Thyroid gland (tissue), 4 donors: Measurements from ENCODE around the gene GRIK4. TPM values are rescaled to one million over a fixed set of nuclear protein-coding genes. Genes with fewer than 3 reads are reported as not detected.

Source experiments
- DNase-seq, 2 donors: peaks; one replicate each; pipeline ENCODE4 v3.0.0-alpha.2; 2019
- H3K27ac ChIP-seq, 3 donors: fragments of 200-600 bp; sonication (generic); 1 replicate in 2 of 3; 2 replicates in 1 of 3; pipeline ENCODE4 v1.5.1; 2016 to 2019; ENCODE audit warnings: mild to moderate bottlenecking in 1 of 3, moderate library complexity in 1 of 3
- H3K27me3 ChIP-seq: fragments of 200-600 bp; sonication (generic); one replicate; pipeline ENCODE4 v1.5.1; 2019
- H3K36me3 ChIP-seq, 2 donors: fragments of 200-600 bp; sonication (generic); one replicate each; pipeline ENCODE4 v1.5.1; 2016 to 2019
- H3K4me1 ChIP-seq, 2 donors: fragments of 200-600 bp; sonication (generic); one replicate each; pipeline ENCODE4 v1.5.1; 2017 to 2019
- H3K4me3 ChIP-seq, 3 donors: fragments of 200-600 bp; sonication (generic); replicated peaks in 1 of 3; 1 replicate in 2 of 3; 2 replicates in 1 of 3; pipeline ENCODE4 v1.5.1; 2016; ENCODE audit warnings: mild to moderate bottlenecking in 1 of 3
- H3K9me3 ChIP-seq: fragments of 200-600 bp; sonication (generic); one replicate; pipeline ENCODE4 v1.5.1; 2017
- CTCF ChIP-seq, 6 experiments: fragments of 200-600 bp in 3 of 6; fragments of 450-650 bp in 3 of 6; sonication (generic) in 3 of 6; IDR thresholded peaks; one replicate each; pipeline ENCODE4 v1.5.1; 2016 to 2019; ENCODE audit warnings: antibody characterized with exemption in 6 of 6, mild to moderate bottlenecking in 2 of 6, inconsistent platforms in 1 of 6, moderate library complexity in 1 of 6
- POLR2A ChIP-seq, 2 donors: fragments of 450-650 bp; IDR thresholded peaks; one replicate each; pipeline ENCODE4 v1.6.1; 2017; ENCODE audit warnings: antibody characterized with exemption in 2 of 2, mild to moderate bottlenecking in 2 of 2, moderate library complexity in 1 of 2
- WGBS, 2 donors: methylation state at CpG; one replicate each; pipeline ENCODE4 v1.1.5; 2017; 5-methylcytosine and 5-hydroxymethylcytosine counted together
- intact Hi-C: fragments of 100-400 bp; cut with DNase I; formaldehyde crosslinking; loops from one replicate; pipeline ENCODE4 v1.15.1; 2023
- total RNA-seq, 4 donors: library from RNA; depleted of rRNA; stranded (reverse); fragments of >200 nt; gene quantifications; one replicate each; pipeline ENCODE4 v1.2.3, GENCODE V29; 2016

The GRIK4 gene
- total RNA-seq, 4 donors from 2014 or later, result 0.54 to 3.7 (median 0.99) TPM

DNA sequence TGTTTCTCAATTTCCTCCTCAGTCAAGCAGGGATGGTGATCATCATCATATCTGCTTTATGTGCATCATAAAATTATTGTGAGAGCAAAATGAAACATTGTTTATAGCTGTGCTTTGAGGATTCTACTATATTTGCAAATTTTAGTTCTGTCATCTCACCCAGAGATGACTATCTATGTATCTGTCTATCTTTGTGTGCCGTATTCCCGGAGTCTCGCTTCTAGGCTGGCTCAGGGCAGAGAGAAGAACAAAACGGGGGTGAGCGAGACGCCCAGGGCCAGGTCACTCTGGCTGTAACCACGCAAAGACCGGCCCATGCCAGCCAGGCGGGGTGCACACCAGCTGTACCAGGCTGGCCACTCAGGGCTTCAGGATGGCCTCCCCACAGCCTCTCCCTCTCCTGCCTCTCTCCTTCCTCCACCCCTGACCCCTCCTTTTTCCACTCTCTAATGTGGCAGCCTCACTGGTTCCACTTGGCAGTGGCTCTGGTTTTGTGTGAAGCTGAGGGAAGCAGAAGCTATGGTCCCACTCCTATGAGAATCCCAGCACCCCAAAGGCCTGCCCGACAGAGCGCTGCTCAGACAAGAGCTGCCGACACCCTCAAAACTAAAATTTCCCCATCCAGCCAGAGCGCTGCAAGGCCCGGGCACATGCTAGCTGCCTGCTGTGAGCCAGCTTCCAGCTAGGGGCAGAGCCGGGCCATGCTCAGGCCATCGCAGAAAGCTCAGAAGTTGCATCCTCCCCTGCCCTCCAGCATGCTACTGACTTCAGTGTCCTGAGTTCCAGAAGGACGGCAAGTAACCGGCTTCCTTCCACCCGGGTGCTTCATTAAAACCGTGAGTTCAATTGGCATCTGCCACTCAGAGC is 372.8 kb downstream of the GRIK4 start:
- H3K36me3 ChIP-seq, result no peaks in the 10 kb centered on the region
- H3K27me3 ChIP-seq, result no peaks in the 10 kb centered on the region
- intact Hi-C loops, result no loop called here
- H3K4me3 ChIP-seq, result no peak overlapping the region
- WGBS, 2 donors, result 85 to 91% methylated on average over 19 to 20 of the region's 20 CpGs
- peak; percentile 3 to 15 for DNase-seq
- H3K27ac ChIP-seq, result peak overlapping the region in 1 of 3 donors; percentile 43
- peaks cover 0 to 13% of the 10 kb centered on the region in 2 donors for H3K4me1 ChIP-seq
- H3K9me3 ChIP-seq, result no peaks in the 10 kb centered on the region
- TF ChIP-seq CTCF (IDR thresholded peaks at IDR 0.05), result no peak
- TF ChIP-seq POLR2A (IDR thresholded peaks at IDR 0.05), result no peak

DNA sequence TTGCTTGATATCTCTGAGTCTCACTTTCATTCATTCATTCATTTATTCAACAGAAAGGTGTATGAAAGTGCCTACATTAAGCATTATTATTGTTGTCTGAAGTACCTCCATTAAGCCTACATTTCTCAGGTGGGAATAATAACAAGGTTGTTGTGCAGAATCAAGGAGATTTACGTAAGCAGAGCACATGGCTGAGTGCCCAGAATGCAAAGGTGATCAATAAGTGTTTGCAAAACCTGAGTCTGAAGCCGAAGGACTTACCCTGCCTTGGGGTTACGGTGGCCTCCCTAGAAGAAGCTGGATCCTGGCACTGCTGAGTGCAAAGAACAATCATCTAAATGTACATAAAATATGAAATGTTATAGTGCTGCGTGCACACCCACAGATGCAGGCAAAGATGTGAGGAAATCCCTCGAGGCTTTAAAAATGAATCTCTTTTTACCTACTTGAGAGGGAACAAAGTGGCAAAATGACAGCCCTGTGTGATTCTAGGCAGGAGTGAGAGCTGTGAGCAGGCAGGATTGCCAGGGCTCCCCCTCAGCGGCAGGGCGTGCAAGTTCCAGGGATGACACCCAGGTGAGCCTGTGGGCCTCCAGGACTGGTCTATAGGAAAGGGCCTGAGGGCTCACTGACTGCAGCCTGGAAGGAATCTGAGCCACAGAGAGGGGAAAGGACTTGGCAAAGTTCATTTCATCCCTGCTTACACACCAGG is 379.2 kb downstream of the GRIK4 start:
- Histone ChIP-seq H3K4me3 (no peak overlapping the region), H3K27me3 (no peaks in the 10 kb centered on the region), H3K36me3 (no peaks in the 10 kb centered on the region), H3K4me1 (no peaks in the 10 kb centered on the region), H3K9me3 (no peaks in the 10 kb centered on the region), H3K27ac (no peak overlapping the region)
- TF ChIP-seq POLR2A (IDR thresholded peaks at IDR 0.05) (no peak), CTCF (IDR thresholded peaks at IDR 0.05) (no peak)
- 74 to 80% methylated on average over 7 of the region's 7 CpGs for WGBS, 2 donors
- intact Hi-C loops, result no loop called here
- no peak for DNase-seq

- WGBS, 2 donors, result 85 to 89% methylated on average over 9 of the region's 9 CpGs
- H3K36me3 ChIP-seq, result no peaks in the 10 kb centered on the region
- DNase-seq, result no peak
- H3K9me3 ChIP-seq, result no peaks in the 10 kb centered on the region
- H3K4me3 ChIP-seq, result no peak overlapping the region
- TF ChIP-seq CTCF (IDR thresholded peaks at IDR 0.05) (no peak), POLR2A (IDR thresholded peaks at IDR 0.05) (no peak)
- no peak overlapping the region for H3K27ac ChIP-seq
- no peaks in the 10 kb centered on the region for H3K27me3 ChIP-seq
- intact Hi-C loops, result no loop called here
- no peaks in the 10 kb centered on the region for H3K4me1 ChIP-seq
Observed at GRCh38 chr11:120893440-120894201, 382.1 kb downstream of the GRIK4 start.

DNA sequence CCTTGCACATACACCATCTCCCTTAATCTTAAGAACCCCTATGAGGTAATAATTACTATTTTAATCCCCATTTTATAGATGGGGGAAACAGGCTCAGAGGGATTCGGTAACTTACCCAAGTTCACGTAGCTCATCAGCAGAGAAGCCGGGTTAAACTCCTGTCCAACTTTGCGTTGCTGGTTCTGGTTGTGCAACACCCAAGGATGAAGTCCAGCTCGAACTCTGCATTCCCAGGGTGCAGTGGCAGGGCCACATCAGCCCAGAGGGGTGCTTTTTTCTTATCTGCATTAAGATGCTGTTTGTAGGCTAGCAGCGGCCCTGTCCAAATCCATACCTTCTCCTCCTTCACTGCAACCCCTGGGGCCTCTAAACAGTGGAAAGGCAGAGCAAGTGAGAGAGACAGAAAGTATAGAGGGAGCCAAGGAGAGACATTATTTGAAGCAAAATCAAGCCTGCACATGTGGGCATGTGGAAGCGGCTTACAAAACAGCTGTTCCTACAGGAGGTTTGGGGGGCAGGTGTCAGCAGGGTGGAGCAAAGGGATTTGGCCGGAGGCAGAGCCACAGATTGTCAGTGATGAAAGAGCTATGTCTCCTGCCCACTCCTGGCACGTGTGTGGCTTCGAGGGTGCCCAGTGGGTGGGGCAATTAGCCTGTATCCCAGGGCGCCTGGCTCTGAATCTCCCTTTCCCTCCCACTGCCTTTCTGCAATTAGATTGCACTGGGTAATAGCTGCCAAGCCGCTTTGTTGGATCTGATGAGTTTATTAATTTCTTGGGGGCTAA is 382.8 kb downstream of the GRIK4 start:
- Histone ChIP-seq H3K36me3 (no peaks in the 10 kb centered on the region), H3K27me3 (no peaks in the 10 kb centered on the region), H3K4me1 (no peaks in the 10 kb centered on the region), H3K27ac (no peak overlapping the region), H3K4me3 (no peak overlapping the region), H3K9me3 (no peaks in the 10 kb centered on the region)
- TF ChIP-seq POLR2A (IDR thresholded peaks at IDR 0.05) (no peak), CTCF (IDR thresholded peaks at IDR 0.05) (no peak)
- 80 to 81% methylated on average over 12 of the region's 12 CpGs for WGBS, 2 donors
- intact Hi-C loops, result no loop called here
- no peak for DNase-seq
